Cardiac muscle cell (in vitro differentiated cells and primary cell): Measurements from ENCODE around the gene CEP164. TPM values are rescaled to one million over a fixed set of nuclear protein-coding genes. Genes with fewer than 3 reads are reported as not detected.

ENCODE experiments used
- DNase-seq, 2 donors: peaks; one replicate each; pipeline versions ENCODE4 v3.0.0 to v3.0.0-alpha.2; 2010 to 2017; ENCODE audit warnings: low read depth in 1 of 2, low spot score in 1 of 2
- H3K27ac ChIP-seq: fragments of 200-600 bp; sonication (generic); 2 replicates; pipeline ENCODE4 v1.5.1; 2016
- H3K27me3 ChIP-seq: fragments of 200-600 bp; sonication (generic); 2 replicates; pipeline ENCODE4 v1.6.0; 2016; ENCODE audit warnings: control low read depth
- H3K36me3 ChIP-seq: fragments of 200-600 bp; sonication (generic); 2 replicates; pipeline ENCODE4 v1.5.1; 2016; ENCODE audit warnings: control low read depth
- H3K4me1 ChIP-seq: fragments of 200-600 bp; sonication (generic); 2 replicates; pipeline ENCODE4 v1.8.1; 2017; ENCODE audit warnings: low read depth, mild to moderate bottlenecking, mixed run types
- H3K4me3 ChIP-seq: fragments of 200-600 bp; sonication (generic); 2 replicates; pipeline ENCODE4 v1.5.1; 2016; ENCODE audit warnings: mild to moderate bottlenecking
- H3K9me3 ChIP-seq: fragments of 200-600 bp; sonication (generic); 2 replicates; pipeline ENCODE4 v1.5.1; 2017; ENCODE audit warnings: low read depth, mild to moderate bottlenecking, control low read depth
- CTCF ChIP-seq: IDR thresholded peaks from 2 replicates; pipeline ENCODE4 v1.5.1; 2012; ENCODE audit warnings: low read depth, mild to moderate bottlenecking, low read length
- polyA plus RNA-seq: library from polyadenylated mRNA; unstranded; fragments of >200 nt; fragmentation: Nextera tagmentation; extraction: Ambion mirVana; gene quantifications from 2 replicates; pipeline ENCODE4 v1.2.1, GENCODE V29; 2016
- total RNA-seq: library from RNA; depleted of rRNA; stranded (reverse); fragments of >200 nt; gene quantifications from 2 replicates; pipeline ENCODE4 v1.2.3, GENCODE V29; 2016

CEP164 gene
- total and polyA plus RNA-seq, 2 experiments from 2014 or later: 22.6 to 31.8 TPM

DNA sequence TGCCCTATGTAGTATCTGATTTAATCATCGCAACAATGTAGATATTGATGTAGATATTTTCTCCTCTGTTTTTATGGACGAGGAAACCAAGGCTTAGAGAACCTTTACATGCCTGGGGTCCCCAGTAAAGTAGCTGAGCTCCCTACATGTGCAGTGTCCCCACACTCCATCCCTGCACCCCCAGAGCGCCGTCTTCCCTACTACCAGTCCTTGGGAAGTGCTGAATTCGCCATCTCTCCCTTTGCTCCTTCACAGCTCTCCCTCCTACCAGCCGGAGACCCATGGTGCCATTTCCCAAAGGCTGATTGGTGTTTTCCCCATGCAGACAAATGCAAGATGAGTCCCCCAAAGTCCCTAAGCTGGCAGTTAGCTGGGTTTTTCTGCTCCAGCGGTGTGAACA, 86.0 kb downstream of the CEP164 start:
- H3K4me3 ChIP-seq: no peak overlapping the region
- no peak for TF ChIP-seq CTCF
- no peaks in the 10 kb centered on the region for H3K4me1 ChIP-seq
- H3K9me3 ChIP-seq: no peaks in the 10 kb centered on the region
- no peaks in the 10 kb centered on the region for H3K27me3 ChIP-seq
- DNase-seq: no peak
- H3K27ac ChIP-seq: no peak overlapping the region
- no peaks in the 10 kb centered on the region for H3K36me3 ChIP-seq

DNA sequence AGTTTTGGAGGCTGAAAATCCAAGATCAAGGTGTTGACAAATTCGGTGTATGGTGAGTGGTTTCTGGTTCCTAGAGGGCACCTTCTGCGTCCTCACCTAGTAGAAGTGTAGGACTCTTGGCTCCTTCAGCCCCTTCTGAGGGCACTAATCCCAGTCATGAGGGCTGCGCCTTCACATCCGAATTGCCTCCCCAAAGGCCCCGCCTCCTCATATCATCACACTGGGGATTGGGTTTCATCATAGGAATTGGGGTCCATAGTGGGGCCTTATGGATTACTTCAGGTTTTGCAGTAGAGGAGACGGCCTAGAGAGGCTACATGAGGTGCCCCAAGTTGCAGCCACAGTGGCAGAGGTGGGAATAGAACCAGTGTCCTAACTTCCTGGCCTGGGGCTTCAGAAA, 87.1 kb downstream of the CEP164 start:
- Histone ChIP-seq H3K9me3 (no peaks in the 10 kb centered on the region), H3K4me3 (no peak overlapping the region), H3K36me3 (no peaks in the 10 kb centered on the region), H3K27me3 (no peaks in the 10 kb centered on the region), H3K4me1 (no peaks in the 10 kb centered on the region), H3K27ac (no peak overlapping the region)
- DNase-seq: no peak
- no peak for TF ChIP-seq CTCF

DNA sequence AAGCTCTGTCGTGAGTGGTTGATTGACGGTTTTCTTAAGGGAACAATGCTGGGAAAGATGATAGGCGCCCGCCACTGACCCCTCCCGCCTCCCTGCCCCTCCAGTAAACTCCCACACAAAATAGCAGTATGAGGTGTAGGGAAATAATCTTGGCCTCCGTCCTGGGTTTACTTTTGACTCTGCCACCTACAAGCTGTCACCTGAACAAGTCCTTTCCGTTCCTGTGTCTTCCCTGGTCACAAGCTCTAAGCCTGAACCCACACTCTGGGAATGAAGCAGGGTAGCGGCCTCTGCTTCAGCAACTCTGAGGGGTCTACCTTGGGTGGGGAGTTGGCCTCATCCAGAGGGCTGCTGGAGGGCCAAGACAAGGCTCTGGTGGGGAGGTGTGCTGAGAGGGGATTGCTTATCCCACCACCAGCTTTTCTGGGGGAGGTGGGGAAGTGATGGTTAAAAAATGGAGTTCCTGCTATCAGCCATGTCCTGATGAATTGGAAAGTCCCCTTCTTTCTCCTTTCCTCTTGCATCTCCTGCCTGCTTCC, 87.8 kb downstream of the CEP164 start:
- Histone ChIP-seq H3K27ac (no peak overlapping the region), H3K4me3 (no peak overlapping the region), H3K4me1 (no peaks in the 10 kb centered on the region), H3K9me3 (no peaks in the 10 kb centered on the region), H3K36me3 (no peaks in the 10 kb centered on the region), H3K27me3 (no peaks in the 10 kb centered on the region)
- no peak for DNase-seq
- no peak for TF ChIP-seq CTCF

GRCh38 chr11:117417342-117417741, 89.7 kb downstream of the CEP164 start:
- Histone ChIP-seq H3K4me1 (peaks cover 4% of the 10 kb centered on the region), H3K27me3 (no peaks in the 10 kb centered on the region), H3K27ac (no peak overlapping the region), H3K9me3 (no peaks in the 10 kb centered on the region), H3K36me3 (no peaks in the 10 kb centered on the region), H3K4me3 (no peak overlapping the region)
- no peak for TF ChIP-seq CTCF
- DNase-seq: no peak

DNA sequence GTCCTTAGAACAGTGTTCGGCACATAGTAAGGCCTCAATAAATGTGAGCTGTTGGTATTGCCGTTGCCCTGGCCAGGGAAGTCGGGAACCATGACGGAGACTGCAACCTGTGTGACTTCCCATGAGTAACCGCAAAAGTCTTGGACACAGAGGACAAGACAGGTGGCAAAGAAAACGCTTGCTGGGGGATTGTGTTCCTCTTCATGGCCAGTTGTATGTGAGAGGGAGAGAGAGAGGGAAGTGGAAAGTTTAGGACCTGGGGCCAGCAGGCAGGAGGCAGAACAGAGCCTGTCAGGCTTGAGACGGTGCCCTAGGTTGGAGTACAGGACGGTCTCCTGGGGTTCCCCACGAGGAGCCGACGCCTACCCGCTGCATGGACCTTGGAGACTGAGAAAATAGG, 90.2 kb downstream of the CEP164 start:
- Histone ChIP-seq H3K4me3 (no peak overlapping the region), H3K27ac (no peak overlapping the region), H3K36me3 (no peaks in the 10 kb centered on the region), H3K4me1 (peaks cover 4% of the 10 kb centered on the region), H3K27me3 (no peaks in the 10 kb centered on the region), H3K9me3 (no peaks in the 10 kb centered on the region)
- no peak for DNase-seq
- TF ChIP-seq CTCF: no peak
